Left forelimb (tissue), 1 donor: ENCODE data around the gene PSPN.
"Not testable (repeated sequence)": the region's sequence is repeated elsewhere in the genome, so short reads cannot be mapped to it uniquely, and the experiment has no call there.

Source experiments
- DNase-seq: peaks from one replicate; pipeline ENCODE4 v3.0.0-alpha.2; 2018; ENCODE audit warnings: low spot score

PSPN gene

GRCh38 chr19:6402837-6403608, 27.3 kb upstream of the PSPN start:
- no peak for DNase-seq

DNA sequence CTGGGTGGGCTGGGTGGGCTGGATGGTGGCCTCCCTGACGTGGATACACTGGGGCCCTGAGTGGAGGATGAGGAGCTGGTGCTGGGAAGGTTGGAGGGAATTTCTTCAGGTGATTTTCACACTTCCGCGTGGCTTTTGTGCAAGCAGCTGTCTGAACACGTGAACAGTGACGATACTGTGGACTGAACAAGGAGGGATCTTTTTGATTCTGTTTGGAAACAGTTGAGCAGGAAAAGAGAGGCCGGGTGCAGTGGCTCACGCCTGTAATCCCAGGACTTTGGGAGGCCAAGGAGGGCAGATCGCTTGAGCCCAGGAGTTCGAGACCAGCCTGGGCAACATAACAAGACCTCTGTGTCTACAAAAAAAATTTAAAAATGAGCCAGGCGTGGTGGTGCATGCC, 26.3 kb upstream of the PSPN start:
- DNase-seq = no peak

GRCh38 chr19:6400062-6400944, 24.6 kb upstream of the PSPN start:
- not testable (repeated sequence) for DNase-seq

DNA sequence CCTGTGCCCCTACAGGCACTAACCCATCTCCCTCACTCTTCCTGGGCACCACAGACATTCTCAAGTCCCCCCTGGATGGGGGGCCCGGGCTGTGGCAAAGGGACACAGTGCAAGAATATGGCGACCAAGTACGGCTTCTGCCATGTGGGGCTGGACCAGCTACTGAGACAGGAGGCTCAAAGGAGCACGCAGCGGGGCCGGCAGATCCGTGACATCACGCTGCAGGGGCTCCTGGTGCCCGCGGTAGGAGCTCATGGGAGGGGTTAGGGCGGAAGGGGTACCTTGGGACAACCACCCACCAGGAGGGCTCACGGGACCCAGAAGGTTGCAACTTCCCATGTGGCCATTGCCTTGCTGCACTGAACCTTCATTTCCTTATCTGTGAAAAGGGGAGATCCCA, 20.6 kb upstream of the PSPN start:
- DNase-seq = no peak

GRCh38 chr19:6394831-6395230, 19.1 kb upstream of the PSPN start:
- no peak for DNase-seq

- DNase-seq = no peak
These were observed 18.3 kb upstream of the PSPN start for GRCh38 chr19:6393983-6394412.

- DNase-seq = peak; percentile 97
These were observed 17.6 kb upstream of the PSPN start, which contains the start of gene GTF2F1 for GRCh38 chr19:6393074-6393982. Gene GTF2F1 (minus strand): TSS chr19:6393164. CDS start chr19:6392995, 169 bp downstream.

DNA sequence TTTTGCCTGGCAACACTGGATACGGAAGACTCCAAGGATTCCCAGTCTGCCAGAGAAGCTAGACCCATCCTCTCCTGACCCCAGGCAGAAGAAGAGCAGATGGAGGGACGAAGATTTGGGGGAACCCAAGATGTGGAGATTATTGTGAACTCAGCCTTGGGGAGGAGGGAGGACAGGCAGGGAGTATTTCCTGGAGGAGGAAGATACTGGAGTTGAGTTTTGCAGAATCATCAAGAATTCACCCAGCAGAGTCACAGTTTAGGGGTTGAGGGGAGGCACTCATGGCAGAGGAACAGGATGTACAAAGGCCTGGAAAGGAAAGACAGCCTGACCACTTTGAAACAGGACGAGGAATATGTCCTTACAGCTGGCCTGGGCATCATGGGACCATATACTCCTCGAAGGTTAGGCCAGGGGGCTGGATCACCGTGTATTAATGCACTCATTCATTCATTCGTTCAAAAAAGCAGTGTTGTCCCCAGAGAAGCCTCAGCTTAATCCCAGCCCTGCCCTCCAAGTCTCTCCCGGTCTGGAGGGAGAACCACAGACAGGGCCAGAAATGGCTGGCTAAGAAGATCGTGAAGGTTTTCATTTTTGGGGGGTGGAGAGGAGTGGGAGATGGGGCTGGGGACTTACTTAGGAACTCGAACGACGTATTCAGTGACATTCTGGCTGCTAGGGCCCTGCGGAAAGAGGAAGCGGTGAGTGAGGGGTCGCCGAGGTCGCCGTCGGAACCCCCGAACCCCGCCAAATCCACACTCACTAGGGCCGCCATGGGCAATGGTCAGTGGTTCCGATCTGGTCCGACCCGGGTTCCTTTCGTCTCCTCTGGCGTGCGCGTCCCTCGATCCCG, 16.7 kb upstream of the PSPN start:
- DNase-seq = no peak

DNA sequence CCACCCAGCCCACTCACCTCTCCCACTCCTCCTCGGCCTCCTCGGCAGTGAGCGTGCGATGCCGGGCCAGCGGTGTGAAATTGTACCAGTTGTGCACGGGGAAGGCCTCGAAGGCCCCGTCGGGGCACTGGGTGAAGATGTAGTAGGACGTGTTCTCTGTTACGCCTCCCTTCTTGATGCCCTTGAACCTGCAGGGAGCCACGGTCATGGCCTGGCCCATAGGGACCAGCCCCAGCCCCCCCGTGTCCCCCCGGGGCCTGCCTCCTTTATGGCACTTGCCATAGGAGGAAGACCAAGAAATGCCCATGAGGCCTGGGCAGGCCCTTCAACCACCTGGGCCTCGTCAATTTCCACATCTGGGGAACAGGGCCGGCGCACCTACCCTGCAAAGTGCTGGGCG, 11.6 kb upstream of the PSPN start:
- DNase-seq = no peak

DNA sequence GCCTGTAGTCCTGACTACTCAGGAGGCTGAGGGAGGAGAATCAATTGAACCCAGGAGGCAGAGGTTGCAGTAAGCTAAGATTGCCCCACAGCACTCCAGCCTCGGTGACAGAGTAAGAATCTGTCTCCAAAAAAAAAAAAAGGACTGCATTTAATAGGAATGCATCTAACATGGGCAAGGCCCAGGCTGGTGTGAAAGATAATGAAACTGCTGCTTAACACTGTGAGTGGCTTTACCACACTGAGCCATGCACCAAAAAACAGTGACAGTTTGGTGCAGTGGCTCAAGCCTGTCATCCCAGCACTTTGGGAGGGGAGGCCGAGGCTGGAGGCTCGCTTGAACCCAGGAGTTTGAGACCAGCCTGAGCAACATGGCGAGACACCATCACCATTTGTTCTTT, 8.6 kb upstream of the PSPN start:
- no peak for DNase-seq

DNA sequence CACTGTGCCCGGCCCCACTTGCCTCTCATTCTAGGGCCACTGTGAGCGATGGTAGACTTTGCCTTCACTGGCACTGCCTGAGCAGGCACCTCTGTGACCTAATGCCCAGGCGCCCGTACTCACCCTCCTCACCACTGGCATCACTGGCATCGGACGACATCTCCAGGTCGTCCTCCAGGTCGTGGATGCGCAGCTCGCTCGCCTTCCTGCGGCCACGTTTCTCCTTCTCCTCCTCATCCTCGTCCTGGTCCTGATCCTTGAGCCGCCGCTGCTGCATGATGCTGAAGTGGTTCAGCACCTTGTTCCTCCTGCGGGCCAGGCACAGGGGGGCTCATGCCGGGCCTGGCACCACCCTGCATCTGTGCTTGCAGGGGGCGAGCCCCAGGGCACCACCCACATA, 7.5 kb upstream of the PSPN start:
- no peak for DNase-seq

GRCh38 chr19:6381030-6381750, 5.5 kb upstream of the PSPN start:
- no peak for DNase-seq

- DNase-seq = no peak
These were observed 4.0 kb upstream of the PSPN start for GRCh38 chr19:6379744-6380143.

- DNase-seq = no peak
These were observed 2.8 kb upstream of the PSPN start for GRCh38 chr19:6378486-6378885.

- no peak for DNase-seq
These were observed 2.3 kb upstream of the PSPN start for GRCh38 chr19:6378041-6378440.

GRCh38 chr19:6376512-6377190, 918 bp upstream of the PSPN start:
- DNase-seq = no peak

DNA sequence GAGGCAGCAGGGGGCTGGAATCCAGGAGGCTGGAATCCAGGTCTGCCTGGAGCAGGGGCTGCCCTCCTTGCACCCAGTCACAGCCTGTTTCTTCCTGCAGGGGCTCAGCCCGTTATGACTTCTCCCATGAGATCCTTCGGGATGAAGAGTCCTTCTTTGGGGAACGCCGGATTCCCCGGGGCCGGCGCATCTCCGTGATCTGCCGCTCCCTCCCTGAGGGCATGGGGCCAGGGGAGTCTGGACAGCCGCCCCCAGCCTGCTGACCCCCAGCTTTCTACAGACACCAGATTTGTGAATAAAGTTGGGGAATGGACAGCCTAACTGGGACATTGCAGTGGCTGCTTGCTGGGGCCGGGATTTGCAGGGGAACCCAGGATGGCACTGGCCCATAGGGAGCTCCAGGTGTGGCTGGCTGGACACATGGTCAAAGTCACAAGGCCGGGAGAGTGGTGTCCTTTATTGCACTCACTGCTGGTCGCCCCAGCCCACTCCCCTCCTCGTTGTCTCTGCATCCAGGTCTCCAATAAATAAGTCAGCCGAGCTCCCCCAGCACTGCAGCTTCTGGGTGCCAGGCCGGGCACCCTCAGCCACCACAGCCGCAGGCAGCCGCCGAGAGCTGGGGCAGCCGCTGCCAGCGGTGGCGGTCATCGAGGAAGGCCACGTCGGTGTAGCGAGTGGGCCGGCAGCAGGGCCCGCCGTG, 872 bp downstream of the PSPN start:
- no peak for DNase-seq

DNA sequence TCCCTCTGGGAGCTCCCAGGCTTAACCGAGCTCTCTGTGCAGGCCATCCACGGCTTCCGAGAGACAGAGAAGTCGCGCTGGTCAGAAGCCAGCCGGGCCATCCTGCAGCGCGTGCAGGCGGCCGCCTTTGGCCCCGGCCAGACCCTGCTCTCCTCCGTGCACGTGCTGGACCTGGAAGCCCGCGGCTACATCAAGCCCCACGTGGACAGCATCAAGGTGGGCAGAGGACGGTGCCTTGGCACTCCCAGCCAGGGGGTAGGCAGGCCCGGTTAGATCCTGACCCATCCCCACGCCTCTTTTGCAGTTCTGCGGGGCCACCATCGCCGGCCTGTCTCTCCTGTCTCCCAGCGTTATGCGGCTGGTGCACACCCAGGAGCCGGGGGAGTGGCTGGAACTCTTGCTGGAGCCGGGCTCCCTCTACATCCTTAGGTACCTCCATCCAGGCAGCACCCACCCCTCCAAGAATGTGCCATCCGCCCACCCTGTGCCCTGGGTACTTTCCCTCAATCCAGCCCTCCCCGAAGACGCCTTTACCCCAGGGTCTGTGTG, 1.5 kb downstream of the PSPN start:
- DNase-seq = no peak

GRCh38 chr19:6373813-6374108, 2.0 kb downstream of the PSPN start:
- DNase-seq = no peak
